ENCODE data around the gene SORBS2.

GRCh38 chr4:185672618-185673017, 139.4 kb downstream of the SORBS2 start:
- TF ChIP-seq CTCF (IDR thresholded peaks at IDR 0.05) (no peak), POLR2A (IDR thresholded peaks at IDR 0.05) (no peak), EP300 (IDR thresholded peaks at IDR 0.05; ENCODE audit: low read depth) (no peak)

All from transverse colon (tissue), 3 donors.